Amniotic stem cell (primary cell): Measurements from ENCODE around the gene GP1BA.

Experiments used
- DNase-seq: peaks from one replicate; lab custom pipeline; 2025; lab: John Stamatoyannopoulos, UW

Gene GP1BA

DNA sequence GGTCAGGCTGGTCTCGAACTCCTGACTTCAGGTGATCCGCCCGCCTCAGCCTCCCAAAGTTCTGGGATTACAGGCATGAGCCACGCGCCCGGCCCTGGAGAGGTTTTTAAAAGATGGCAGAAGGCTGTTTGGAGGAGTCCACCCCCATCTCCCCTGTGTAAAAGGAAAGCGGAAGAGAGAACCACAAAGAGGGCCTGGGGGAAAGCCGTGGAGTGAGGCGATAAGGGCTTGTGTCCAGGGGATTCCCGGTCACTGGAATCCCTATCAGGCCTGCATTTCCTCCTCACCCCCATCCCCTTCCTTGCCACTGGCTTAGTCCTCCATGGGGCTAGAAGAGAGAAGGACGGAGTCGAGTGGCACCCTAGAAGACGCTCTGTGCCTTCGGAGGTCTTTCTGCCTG, at the start of gene GP1BA:
TSS of gene GP1BA (plus strand) at position 315 of the 400 bp plus-strand sequence. CDS start 328 bp downstream, outside the sequence.
- no peak for DNase-seq

DNA sequence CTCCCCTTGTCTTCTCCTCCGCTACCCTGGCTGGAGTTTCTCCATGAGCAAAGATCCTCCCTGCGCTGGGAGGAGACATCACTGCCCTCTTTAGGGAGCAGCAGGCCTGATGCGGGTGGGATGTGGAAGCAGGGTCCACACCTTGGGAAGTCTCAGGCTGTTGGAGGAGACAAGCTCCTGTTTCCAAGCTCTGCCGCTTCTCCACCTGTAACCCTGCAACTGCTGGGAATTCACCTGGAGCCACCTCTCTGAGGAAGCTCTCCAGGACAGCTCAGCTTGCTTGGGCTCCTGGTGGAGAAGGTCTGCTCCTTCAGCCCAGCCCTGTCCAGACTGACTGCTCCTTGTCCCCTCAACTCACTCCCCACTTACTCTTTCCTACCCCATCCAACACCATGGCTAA, 47.6 kb upstream of the GP1BA start:
- no peak for DNase-seq

DNA sequence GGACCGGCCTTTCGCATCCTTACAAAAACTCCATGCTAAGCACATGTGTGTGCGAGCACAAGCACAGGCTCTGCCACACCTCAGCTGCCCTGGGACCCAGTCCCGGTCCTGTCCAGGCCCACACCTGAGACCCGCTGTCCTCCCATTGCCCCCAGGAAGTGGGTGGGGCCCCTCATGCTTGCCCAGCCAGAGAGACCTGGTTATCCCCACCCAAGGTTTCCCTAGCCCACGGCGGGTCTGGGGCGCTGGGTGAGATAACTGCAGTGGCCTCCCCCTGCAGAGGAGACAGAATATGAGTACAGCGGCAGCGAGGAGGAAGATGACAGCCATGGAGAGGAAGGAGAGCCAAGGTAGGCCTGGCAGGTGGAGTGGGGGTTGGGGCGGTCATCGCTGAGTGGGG, 45.2 kb upstream of the GP1BA start:
- DNase-seq: no peak

DNA sequence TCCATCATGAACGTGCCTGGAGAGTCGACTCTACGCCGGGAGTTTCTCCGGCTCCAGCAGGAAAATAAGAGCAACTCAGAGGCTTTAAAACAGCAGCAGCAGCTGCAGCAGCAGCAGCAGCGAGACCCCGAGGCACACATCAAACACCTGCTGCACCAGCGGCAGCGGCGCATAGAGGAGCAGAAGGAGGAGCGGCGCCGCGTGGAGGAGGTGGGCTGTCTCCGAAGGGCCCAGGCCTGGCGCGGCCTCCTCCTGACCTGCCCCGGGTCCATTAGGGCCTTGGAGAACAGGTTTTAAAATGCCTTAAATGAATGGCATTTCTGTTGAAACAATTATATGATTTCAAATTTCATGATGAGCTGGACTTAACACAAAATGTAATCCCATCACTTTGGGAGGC, 44.5 kb upstream of the GP1BA start:
- DNase-seq: no peak

DNA sequence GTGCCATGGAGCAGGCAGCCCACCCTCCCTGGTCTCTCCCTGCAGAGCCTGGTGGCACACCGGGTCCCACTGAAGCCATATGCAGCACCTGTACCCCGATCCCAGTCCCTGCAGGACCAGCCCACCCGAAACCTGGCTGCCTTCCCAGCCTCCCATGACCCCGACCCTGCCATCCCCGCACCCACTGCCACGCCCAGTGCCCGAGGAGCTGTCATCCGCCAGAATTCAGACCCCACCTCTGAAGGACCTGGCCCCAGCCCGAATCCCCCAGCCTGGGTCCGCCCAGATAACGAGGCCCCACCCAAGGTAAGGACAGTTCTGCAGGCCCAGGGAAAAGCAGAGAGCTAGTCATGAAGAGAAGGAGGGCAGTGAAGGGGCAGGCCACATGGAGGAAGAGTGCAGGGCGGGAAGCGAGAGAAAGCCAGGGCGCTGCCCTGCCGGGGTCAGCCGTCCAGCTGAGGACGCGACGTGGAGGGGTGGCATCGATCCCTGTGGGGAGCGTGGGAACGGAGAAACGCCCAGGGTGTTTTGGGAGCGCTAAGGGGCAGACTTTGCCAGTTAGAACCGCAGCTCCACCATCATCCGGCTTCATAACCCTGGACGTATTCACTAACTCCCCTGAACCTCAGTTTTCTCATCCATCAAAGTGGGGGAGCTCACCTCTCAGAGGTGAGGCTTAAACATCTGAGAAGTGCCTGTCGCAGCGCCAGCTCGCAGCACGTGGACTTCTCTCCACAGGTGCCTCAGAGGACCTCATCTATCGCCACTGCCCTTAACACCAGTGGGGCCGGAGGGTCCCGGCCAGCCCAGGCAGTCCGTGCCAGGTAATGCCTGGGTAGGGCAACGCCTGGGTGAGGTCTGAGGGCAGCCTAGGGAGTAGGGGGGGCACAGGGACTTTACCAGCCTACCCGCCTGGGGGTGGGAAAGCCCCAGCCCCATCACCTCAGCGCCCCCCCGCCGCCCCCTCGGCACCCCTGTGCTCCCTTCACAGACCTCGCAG, 40.4 kb upstream of the GP1BA start:
- DNase-seq: no peak

DNA sequence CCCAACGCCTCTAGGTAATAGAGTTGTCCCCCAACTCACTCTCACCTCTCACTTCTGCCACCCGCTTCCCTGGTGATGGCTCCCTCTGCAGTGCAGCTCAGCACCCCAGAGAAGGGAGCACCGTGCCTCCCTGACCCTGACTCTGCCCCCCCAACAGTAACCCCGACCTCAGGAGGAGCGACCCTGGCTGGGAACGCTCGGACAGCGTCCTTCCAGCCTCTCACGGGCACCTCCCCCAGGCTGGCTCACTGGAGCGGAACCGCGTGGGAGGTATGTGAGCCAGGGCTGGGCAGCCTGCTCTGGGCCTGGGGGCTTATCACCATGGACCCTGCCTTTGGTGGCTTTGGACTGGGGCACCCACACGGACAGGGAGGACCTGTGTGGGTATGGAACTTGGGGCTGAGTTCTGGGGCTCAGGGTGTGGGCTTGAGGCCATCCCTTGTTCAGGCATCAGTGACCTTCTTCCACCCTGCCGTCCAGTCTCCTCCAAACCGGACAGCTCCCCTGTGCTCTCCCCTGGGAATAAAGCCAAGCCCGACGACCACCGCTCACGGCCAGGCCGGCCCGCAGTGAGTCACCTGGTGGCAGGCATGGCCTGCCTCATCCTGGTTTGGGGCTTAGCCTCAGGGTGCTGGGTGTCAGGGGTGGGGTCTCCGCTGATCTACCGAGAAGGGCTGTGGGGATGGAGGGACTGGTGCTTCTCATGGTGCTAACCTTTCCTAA, 39.4 kb upstream of the GP1BA start:
- DNase-seq: no peak

DNA sequence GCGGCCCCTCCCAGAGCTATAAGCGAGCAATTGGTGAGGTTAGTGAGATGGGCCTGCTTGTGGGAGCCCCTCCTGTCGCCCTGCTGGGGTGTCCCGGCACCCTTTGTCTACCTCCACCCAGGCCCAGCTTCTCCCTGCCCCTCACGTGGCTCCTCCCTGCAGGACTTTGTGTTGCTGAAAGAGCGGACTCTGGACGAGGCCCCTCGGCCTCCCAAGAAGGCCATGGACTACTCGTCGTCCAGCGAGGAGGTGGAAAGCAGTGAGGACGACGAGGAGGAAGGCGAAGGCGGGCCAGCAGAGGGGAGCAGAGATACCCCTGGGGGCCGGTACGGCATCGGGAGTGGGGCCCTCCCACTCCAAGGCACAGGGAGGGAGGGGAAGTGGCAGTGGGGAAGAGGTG, 38.8 kb upstream of the GP1BA start:
- DNase-seq: no peak

DNA sequence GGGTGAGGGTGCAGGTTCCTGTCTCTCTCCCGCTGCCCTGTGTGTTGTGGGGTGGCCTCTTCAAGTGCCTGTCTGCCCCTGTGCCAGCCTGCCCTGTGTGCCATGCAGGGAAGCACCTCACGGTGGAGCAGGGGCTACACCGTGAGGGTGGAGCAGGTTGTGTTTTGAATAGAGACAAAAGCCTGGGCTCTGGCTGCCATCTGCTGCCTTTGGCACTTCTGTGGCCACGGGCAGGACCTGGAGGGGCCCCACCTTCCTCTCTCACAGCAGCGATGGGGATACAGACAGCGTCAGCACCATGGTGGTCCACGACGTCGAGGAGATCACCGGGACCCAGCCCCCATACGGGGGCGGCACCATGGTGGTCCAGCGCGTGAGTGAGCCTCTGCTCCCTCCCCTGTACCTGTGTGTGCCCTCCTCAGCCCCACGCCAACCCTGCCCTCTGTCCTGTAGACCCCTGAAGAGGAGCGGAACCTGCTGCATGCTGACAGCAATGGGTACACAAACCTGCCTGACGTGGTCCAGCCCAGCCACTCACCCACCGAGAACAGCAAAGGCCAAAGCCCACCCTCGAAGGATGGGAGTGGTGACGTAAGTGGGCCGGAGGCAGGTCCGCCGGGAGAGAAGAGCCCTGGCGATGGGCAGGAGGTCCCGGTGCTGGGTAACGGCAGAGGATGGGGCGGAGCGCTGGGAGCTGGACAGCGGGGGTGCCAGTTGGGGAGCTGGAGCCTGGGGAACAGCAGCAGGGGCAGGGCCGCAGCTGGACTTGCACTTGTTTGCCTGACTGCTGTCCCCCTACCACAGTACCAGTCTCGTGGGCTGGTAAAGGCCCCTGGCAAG, 38.1 kb upstream of the GP1BA start:
- DNase-seq: no peak

DNA sequence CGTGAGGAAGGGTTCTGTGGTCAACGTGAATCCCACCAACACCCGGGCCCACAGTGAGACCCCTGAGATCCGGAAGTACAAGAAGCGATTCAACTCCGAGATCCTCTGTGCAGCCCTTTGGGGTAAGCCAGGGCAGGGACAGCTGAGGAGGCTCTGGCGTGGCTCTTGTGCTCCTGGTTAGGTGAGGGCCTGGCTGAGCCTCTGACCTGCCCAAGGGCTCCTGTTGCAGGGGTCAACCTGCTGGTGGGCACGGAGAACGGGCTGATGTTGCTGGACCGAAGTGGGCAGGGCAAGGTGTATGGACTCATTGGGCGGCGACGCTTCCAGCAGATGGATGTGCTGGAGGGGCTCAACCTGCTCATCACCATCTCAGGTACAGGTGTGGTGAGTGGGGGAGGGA, 37.0 kb upstream of the GP1BA start:
- DNase-seq: no peak

DNA sequence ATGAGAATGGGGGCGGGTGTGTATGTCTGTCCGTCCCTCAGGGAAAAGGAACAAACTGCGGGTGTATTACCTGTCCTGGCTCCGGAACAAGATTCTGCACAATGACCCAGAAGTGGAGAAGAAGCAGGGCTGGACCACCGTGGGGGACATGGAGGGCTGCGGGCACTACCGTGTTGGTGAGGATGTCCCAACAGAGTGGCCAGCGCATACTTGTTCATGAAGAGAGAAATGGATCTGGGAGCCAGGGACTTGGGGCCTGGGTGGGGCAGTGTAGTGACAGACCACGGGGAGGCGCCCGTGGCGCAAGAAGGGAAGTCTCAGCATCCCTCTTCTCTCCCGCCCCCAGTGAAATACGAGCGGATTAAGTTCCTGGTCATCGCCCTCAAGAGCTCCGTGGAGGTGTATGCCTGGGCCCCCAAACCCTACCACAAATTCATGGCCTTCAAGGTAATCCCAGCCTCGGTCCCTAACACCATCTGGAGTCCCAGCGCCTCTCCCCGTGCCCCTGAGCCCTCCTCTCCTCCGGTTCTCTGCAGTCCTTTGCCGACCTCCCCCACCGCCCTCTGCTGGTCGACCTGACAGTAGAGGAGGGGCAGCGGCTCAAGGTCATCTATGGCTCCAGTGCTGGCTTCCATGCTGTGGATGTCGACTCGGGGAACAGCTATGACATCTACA, 36.3 kb upstream of the GP1BA start:
- DNase-seq: no peak

DNA sequence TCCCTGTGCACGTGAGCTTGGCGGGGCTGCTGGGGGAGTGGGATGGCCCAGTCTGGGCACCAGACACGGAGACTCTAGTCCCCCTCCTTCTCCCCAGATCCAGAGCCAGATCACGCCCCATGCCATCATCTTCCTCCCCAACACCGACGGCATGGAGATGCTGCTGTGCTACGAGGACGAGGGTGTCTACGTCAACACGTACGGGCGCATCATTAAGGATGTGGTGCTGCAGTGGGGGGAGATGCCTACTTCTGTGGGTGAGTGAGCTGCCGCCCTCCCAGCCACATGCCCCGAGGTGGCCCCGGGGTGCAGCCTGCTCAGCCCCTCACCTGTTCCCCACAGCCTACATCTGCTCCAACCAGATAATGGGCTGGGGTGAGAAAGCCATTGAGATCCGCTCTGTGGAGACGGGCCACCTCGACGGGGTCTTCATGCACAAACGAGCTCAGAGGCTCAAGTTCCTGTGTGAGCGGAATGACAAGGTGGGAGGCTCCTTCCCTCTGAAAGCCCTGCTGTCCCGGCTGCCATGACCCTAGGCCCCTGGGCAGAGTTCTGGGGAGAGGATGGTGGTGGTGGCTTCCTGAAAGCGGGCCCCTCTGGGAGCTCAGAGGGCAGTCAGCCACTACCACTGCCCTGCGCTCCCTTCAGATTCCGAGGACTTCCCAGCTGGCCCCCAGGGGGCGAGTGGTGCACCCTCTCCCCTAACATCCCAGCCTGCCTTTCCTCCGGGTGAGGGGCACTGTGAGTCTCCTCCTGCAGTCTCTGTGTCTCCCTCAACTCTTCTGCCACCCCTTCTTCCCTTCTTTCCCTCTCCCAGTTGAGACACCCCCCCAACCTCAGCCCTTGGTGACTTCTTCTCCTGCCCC, 35.5 kb upstream of the GP1BA start:
- DNase-seq: no peak

DNA sequence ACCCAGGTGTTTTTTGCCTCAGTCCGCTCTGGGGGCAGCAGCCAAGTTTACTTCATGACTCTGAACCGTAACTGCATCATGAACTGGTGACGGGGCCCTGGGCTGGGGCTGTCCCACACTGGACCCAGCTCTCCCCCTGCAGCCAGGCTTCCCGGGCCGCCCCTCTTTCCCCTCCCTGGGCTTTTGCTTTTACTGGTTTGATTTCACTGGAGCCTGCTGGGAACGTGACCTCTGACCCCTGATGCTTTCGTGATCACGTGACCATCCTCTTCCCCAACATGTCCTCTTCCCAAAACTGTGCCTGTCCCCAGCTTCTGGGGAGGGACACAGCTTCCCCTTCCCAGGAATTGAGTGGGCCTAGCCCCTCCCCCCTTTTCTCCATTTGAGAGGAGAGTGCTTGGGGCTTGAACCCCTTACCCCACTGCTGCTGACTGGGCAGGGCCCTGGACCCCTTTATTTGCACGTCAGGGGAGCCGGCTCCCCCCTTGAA, 34.8 kb upstream of the GP1BA start:
- DNase-seq: no peak

DNA sequence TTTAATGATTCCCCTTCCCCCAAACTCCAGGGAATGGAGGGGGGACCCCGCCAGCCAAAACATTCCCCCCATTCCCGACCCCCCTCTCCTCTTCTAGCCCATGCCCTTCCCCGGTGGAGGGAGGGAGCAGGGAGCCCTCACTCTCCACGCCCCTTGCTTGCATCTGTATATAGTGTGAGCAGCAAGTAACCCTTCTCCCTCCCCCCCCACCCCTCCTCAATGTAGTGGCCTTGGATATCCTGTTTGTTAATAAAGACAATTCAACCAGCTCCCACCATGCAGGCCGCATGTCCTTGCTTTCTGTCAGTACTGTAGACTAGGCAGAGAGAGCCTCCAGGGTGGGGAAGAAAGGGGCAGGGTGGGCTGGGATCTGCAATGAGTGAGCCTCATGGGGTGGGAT, 34.3 kb upstream of the GP1BA start:
- DNase-seq: no peak

DNA sequence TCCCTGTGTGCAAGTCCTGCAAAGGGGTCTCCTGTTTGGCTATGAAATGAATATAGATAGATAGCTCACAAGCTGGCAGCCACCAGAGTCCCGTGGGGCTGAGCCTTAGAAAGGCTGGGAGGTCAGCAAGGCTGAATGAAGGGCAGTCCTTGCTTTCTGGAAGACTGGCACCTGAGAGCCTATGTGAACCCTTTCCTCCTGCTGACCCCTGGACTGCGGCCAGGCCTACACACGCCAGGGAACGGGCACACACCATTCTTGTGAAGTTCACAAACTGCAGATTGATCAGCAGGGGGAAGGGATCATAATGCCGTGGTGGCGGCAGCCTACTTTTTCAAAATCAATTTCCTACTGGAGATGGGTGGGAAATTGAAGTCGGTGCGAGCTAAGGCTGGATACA, 33.7 kb upstream of the GP1BA start:
- DNase-seq: no peak

DNA sequence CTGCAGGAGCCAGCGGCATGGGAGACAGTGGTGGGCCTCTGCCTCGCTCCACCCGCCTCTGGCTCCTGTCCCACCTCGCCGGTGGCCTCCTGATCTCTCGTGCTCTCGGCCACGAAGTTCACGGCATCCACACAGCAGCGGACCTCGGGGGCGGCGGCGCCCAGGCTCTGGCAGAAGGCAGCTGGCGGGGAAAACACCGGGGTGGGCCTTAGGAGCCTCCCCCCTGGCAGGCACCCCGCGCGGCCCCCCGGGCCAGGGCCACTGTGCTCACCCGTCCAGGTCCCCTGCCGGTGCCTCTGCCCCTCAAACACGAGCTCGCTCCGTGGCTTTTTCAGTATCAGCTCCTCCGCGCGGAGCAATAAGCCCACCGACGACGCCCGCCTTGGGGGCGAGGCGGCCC, 33.1 kb upstream of the GP1BA start:
- DNase-seq: no peak

DNA sequence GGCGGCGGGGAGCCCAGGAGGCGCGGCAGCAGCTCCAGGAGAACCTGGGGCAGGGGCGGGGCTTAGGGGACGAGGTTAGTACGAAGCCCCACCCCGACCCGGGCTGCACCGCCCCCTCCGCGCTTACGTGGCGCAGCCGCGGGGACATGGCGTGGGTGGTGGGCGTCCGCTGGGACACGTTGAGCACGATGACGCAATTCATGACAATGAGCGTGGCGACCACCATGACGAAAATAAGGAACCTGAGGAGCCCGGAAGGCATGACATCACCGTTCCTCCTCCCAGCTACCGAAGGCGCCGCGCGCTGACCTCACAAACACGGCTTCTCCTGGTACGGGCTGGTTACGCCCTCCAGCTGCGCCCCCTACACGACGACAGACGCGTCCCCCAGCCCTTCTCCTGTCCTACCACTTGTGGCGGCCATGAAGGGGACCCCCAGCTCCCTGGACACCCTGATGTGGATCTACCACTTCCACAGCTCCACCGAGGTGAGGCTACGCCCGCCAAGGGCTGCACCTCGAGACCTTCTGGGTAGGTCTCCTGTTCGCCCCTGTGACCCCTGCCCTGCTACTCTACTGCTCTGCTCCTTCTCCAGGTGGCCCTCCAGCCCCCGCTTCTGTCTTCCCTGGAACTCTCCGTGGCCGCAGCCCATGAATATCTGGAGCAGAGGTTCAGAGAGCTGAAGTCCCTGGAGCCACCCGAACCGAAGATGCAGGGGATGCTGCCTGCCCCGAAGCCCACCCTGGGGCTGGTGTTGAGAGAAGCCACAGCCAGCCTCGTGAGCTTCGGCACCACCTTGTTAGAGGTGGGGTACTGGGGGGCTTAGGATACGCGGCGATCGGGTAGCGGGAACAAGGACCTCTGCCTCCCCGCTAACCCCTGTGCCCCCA, 32.5 kb upstream of the GP1BA start, which contains the start of gene C17orf107:
TSS of gene C17orf107 (plus strand) at position 196 of the 890 bp plus-strand sequence. CDS start at position 423, 227 bp downstream.
- no peak for DNase-seq

DNA sequence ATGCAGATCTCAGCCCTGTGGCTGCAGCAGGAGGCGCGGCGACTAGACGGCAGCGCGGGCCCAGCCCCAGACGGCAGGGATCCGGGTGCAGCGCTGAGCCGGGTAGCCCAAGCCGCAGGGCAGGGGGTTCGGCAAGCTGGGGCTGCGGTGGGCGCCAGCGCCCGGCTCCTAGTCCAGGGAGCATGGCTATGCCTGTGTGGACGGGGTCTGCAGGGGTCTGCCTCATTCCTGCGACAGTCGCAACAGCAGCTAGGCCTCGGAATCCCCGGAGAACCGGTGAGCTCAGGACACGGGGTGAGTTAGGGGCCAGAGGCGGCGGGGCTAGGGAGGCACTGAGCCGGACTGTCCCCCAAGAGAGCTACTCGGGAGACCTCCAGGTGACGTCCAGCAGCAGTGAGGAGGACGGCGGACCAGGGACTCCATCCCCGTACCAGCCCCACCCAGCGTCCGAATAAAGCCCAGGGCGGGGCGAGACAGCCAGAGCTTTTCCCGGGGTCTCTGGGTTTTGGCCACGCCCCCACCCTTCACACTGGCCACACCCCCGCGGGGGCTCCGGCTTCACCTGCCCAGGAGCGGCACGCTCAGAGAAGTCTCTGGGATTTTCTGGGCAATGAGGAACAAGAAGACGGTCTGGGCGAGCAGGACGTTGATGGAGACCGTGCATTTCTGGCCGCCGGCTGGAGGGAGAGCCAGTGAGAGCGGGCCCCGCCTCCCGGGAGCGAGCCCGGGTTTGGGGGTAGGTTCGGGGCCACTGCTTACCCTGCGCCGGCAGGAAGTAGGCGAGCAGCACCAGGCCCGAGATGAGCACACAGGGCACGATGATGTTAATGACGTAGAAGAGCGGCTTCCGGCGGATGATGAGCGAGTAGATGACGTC, 31.6 kb upstream of the GP1BA start:
- no peak for DNase-seq

DNA sequence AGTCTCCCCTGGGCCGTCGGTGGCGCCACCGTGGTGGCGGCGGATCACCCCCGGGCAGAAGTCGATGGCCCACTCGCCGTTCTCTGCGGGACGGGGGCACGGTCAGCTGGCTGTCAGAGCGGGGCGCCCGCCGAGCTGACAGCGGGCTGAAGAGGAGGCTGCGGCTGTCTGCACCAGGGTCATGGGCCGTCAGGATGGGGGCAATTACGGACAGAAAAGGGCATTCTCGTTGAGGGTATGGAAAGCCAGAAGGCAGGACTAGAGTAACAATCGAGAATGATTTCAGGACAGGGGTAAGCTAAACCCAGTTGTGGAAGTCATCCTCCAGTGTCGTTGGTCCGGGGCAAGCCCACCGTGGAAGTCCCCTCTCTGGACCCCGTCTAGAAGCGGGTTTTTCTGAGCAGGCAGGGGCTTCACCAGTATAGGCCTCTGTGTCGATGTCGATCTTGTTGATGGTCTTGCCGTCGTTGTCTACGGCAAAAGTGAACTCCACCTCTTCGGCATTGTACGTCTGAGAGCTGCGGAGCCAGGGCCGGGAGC, 30.9 kb upstream of the GP1BA start:
- no peak for DNase-seq
